Neutrophil (primary cell): ENCODE results near the gene PCBP2.

ENCODE experiments used
- H3K27ac ChIP-seq: fragments of 200-600 bp; sonication (generic); 2 replicates; pipeline ENCODE4 v1.5.1; 2016; ENCODE audit warnings: mild to moderate bottlenecking, moderate library complexity
- H3K27me3 ChIP-seq: fragments of 200-600 bp; sonication (generic); 2 replicates; pipeline ENCODE4 v1.6.0; 2016; ENCODE audit warnings: mild to moderate bottlenecking
- H3K36me3 ChIP-seq: fragments of 200-600 bp; sonication (generic); 2 replicates; pipeline ENCODE4 v1.5.1; 2017
- H3K4me1 ChIP-seq, 2 experiments: fragments of 200-600 bp in 1 of 2; sonication (generic) in 1 of 2; 1 replicate in 1 of 2; 2 replicates in 1 of 2; pipeline versions ENCODE4 v1.5.1 to v1.6.1; 2013 to 2016; ENCODE audit warnings: low read depth in 1 of 2, low read length in 1 of 2, mild to moderate bottlenecking in 1 of 2, moderate library complexity in 1 of 2; ENCODE audit not compliant: control insufficient read depth in 1 of 2, insufficient read depth in 1 of 2
- H3K4me3 ChIP-seq, 2 experiments: fragments of 200-600 bp in 1 of 2; sonication (generic) in 1 of 2; 1 replicate in 1 of 2; 2 replicates in 1 of 2; pipeline ENCODE4 v1.5.1; 2013 to 2016; ENCODE audit warnings: low read depth in 1 of 2, low read length in 1 of 2, mild to moderate bottlenecking in 1 of 2, moderate library complexity in 1 of 2
- H3K9me3 ChIP-seq: fragments of 200-600 bp; sonication (generic); 2 replicates; pipeline ENCODE4 v1.5.1; 2016
- TF ChIP-seq, protein P1 (sequence below): fragments of 200-600 bp; sonication (generic); IDR thresholded peaks from 2 replicates; pipeline ENCODE4 v1.5.1; 2016; ENCODE audit warnings: antibody characterized with exemption

Gene PCBP2

DNA sequence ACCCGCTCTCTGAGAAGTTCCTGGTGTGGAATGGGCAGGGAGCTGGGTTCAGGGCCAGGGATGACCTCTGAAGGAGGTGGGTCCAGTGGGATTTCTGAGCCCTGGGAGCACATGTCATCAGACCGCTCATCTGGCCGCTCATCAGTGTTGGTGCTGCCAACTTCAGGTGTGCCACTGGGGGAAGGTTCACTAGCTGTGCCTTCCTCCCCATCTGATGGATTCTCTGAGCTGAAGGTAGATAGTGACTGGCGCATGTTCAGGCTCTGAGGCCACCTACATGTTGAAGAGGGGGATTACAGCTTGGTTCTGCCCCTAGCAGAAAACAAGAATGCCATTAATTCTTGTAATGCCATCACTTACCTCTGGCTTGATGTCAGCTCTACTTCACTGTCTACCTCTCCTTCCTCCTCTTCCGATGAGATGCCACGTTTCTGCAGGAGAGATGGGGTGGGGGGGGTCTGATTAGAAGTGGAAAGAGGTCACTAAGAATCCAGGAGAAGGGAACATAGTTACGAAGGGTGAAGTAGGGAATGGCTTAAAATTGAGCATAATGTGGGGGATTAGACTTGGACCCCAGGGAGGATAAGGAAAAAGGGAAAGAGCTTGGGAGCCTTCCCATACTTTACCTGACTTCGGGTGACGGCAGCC lies 30.2 kb downstream of the PCBP2 start:
- no peak overlapping the region for H3K4me3 ChIP-seq
- no peaks in the 10 kb centered on the region for H3K27me3 ChIP-seq
- H3K27ac ChIP-seq, result no peak overlapping the region
- TF ChIP-seq, protein P1, sequence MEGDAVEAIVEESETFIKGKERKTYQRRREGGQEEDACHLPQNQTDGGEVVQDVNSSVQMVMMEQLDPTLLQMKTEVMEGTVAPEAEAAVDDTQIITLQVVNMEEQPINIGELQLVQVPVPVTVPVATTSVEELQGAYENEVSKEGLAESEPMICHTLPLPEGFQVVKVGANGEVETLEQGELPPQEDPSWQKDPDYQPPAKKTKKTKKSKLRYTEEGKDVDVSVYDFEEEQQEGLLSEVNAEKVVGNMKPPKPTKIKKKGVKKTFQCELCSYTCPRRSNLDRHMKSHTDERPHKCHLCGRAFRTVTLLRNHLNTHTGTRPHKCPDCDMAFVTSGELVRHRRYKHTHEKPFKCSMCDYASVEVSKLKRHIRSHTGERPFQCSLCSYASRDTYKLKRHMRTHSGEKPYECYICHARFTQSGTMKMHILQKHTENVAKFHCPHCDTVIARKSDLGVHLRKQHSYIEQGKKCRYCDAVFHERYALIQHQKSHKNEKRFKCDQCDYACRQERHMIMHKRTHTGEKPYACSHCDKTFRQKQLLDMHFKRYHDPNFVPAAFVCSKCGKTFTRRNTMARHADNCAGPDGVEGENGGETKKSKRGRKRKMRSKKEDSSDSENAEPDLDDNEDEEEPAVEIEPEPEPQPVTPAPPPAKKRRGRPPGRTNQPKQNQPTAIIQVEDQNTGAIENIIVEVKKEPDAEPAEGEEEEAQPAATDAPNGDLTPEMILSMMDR, result no peak
- no peaks in the 10 kb centered on the region for H3K4me1 ChIP-seq
- no peaks in the 10 kb centered on the region for H3K9me3 ChIP-seq
- peaks cover 98% of the 10 kb centered on the region for H3K36me3 ChIP-seq

DNA sequence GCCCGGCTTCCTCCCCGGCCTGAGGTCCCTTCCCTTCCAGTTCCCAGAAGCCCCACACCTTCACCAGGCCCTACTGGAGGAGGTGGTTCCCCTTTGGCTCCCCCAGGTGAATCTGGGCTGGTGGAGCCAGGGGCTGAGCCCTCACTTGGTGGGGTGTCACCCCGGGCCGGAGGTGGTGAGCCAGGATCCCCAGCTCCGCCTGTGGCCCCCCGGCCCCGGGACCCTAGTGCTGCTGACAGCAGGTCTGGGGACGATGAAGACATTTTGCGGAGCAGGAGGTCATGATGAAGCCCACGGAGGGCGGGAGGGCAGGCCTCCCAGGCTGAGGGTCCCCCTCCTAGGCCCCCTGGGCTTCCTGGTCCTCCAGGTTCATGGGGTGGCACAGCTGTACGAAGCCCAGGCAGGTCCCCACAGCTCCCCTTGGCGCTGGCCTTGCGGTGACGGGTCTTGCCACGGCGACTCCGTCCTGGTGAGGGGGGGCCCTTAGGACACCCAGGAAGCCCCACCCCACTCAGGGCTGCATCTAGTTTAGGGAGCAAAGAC lies 30.8 kb downstream of the PCBP2 start:
- no peak overlapping the region for H3K4me3 ChIP-seq
- H3K9me3 ChIP-seq, result no peaks in the 10 kb centered on the region
- H3K4me1 ChIP-seq, result no peaks in the 10 kb centered on the region
- H3K27me3 ChIP-seq, result no peaks in the 10 kb centered on the region
- TF ChIP-seq, protein P1, result no peak
- peaks cover 97% of the 10 kb centered on the region for H3K36me3 ChIP-seq
- peak overlapping the region; percentile 8 for H3K27ac ChIP-seq

DNA sequence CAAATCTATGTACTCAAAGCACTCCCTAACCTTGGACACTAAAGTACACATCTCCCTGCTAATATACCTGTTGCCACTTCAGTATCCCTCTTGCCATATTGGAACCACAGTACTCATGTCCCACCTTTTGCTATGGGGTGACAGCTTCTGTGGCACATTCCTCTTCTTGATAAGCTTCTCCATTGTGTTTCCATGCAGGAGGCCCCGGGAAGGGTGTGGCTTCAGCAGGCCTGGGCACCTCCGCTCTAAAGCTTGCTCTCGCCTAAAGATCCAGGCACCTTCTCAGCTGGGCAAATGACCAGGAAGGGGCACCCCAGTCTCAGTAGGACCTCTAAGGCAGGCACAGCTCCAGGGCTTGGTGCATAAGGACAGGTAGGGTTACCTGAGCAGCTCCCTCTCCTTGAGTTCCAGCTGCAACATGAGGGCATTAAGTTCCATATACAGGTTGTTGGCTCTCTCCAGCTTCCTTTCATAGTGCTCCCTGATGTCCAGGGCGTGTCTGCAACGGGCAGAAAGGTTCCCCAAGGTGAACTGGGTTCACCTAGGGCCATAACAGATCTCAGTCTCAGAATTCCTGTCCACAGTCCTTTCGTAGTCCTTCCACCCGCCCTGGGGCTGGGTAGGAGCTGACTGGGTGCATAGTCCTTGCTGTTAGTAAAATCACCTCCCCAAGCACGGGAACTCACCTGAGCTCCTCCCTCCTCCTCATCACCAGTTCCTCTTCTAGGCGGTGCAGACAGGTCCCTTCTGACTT lies 31.5 kb downstream of the PCBP2 start:
- peaks cover 90% of the 10 kb centered on the region for H3K36me3 ChIP-seq
- no peaks in the 10 kb centered on the region for H3K27me3 ChIP-seq
- no peaks in the 10 kb centered on the region for H3K4me1 ChIP-seq
- no peaks in the 10 kb centered on the region for H3K9me3 ChIP-seq
- H3K4me3 ChIP-seq, result no peak overlapping the region
- TF ChIP-seq, protein P1, result no peak
- H3K27ac ChIP-seq, result peak overlapping the region; percentile 8

DNA sequence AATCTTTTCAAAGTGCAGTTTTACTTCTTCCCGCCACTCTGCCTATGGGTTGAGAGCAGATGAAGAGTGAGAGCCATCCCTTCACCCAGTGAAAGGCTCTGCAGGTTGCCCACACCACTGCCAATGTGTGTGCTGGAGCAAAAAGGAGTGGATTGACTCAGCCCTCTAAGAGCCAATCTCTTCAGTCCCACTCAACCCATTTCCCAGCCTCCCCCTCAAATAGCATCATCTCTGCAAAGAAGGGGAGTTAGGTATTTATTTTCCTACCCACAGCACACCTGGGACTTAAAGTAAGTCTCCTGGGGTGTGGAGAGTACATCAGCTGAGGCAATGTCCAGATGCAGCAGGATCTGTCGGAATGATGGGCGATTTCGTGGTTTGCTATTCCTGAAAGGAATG lies 32.1 kb downstream of the PCBP2 start:
- H3K27ac ChIP-seq, result peak overlapping the region; percentile 8
- TF ChIP-seq, protein P1, result no peak
- H3K36me3 ChIP-seq, result peaks cover 84% of the 10 kb centered on the region
- no peaks in the 10 kb centered on the region for H3K9me3 ChIP-seq
- no peaks in the 10 kb centered on the region for H3K4me1 ChIP-seq
- H3K4me3 ChIP-seq, result no peak overlapping the region
- no peaks in the 10 kb centered on the region for H3K27me3 ChIP-seq

DNA sequence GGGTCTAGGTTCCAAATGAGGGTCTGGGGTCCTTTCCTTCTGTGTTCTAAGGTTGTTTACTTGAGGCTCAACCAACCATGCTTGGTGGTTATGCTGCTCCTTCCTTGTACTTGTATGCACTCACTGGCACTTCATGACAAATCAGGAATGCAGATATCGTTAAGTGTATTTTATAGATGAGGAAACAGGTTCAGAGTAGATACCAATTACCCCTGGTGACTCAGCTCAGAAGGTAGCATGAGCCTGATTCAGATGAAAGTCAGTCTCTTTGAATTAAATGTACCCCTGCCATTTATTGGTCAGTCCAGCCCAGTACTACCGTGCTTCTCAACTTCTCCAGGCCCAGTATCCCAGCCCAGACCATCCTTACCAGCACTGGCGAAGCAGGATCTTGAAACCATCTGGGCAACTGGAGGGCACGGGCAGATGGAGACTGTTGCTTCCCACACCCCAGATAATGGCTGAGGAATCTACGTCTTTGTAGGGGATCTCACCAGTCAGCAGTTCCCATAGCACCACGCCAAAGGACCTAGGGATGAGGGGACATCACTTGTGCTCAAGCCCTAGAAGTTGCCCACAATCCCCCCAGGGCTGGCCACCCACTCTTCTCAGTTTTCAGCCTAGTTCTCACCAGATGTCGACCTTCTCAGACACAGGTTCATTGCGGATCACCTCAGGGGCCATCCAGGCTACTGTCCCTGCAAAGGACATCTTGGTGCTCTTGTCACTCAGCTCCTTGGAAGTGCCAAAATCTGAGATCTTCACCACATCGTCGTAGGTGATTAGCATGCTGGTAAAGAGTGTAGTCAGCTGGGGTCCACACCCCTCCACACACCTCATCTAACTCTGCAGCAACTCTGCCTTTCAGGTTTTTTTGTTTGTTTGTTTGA lies 33.0 kb downstream of the PCBP2 start:
- H3K27ac ChIP-seq, result peak overlapping the region; percentile 2

More for the DNA sequence above, 33.0 kb downstream of the PCBP2 start:
- no peaks in the 10 kb centered on the region for H3K4me1 ChIP-seq
- TF ChIP-seq, protein P1, result no peak
- H3K36me3 ChIP-seq, result peaks cover 75% of the 10 kb centered on the region
- no peaks in the 10 kb centered on the region for H3K27me3 ChIP-seq
- no peaks in the 10 kb centered on the region for H3K9me3 ChIP-seq
- no peak overlapping the region for H3K4me3 ChIP-seq
